ENCODE measurements around the gene GAGE12J.
"Not testable (repeated sequence)": the region's sequence is repeated elsewhere in the genome, so short reads cannot be mapped to it uniquely, and the experiment has no call there.

Gene GAGE12J

GRCh38 chrX:49316085-49316484 lies 5.8 kb upstream of the GAGE12J start:
- no peaks in the 10 kb centered on the region for H3K27me3 ChIP-seq (ENCODE audit: insufficient read depth, low read depth)
- no peak for TF ChIP-seq CTCF (conservative IDR thresholded peaks at IDR 0.05; ENCODE audit: low read depth, low read length)

GRCh38 chrX:49322266-49322665 lies 429 bp downstream of the GAGE12J start:
- H3K27me3 ChIP-seq (ENCODE audit: insufficient read depth, low read depth); H3K36me3 ChIP-seq (ENCODE audit: insufficient read depth); H3K4me1 ChIP-seq (ENCODE audit: low read depth, poor library complexity, severe bottlenecking); H3K4me2 ChIP-seq; H3K27ac ChIP-seq; H3K9ac ChIP-seq; H4K20me1 ChIP-seq (ENCODE audit: insufficient read depth); H3K79me2 ChIP-seq (ENCODE audit: insufficient read depth, low read depth); H2AFZ ChIP-seq (ENCODE audit: low read depth); H3K4me3 ChIP-seq (IDR thresholded peaks at IDR 0.05; ENCODE audit: insufficient read depth, low read depth, low read length): not testable (repeated sequence)

More at GRCh38 chrX:49316085-49316484, 5.8 kb upstream of the GAGE12J start:
- Histone ChIP-seq H3K4me3 (IDR thresholded peaks at IDR 0.05; ENCODE audit: insufficient read depth, low read depth, low read length) (no peak overlapping the region), H3K4me1 (ENCODE audit: low read depth, poor library complexity, severe bottlenecking) (no peaks in the 10 kb centered on the region), H4K20me1 (ENCODE audit: insufficient read depth) (no peaks in the 10 kb centered on the region), H2AFZ (ENCODE audit: low read depth) (no peak overlapping the region), H3K27ac (no peak overlapping the region), H3K36me3 (ENCODE audit: insufficient read depth) (no peaks in the 10 kb centered on the region), H3K4me2 (no peak overlapping the region), H3K9ac (no peak overlapping the region), H3K79me2 (ENCODE audit: insufficient read depth, low read depth) (no peaks in the 10 kb centered on the region)

- H2AFZ ChIP-seq (ENCODE audit: low read depth); H3K79me2 ChIP-seq (ENCODE audit: insufficient read depth, low read depth); H3K27me3 ChIP-seq (ENCODE audit: insufficient read depth, low read depth); H3K27ac ChIP-seq; H4K20me1 ChIP-seq (ENCODE audit: insufficient read depth); H3K9ac ChIP-seq; H3K4me3 ChIP-seq (IDR thresholded peaks at IDR 0.05; ENCODE audit: insufficient read depth, low read depth, low read length); H3K36me3 ChIP-seq (ENCODE audit: insufficient read depth); H3K4me2 ChIP-seq; H3K4me1 ChIP-seq (ENCODE audit: low read depth, poor library complexity, severe bottlenecking): not testable (repeated sequence)
Observed at GRCh38 chrX:49323735-49324134, 1.9 kb downstream of the GAGE12J start.

- not testable (repeated sequence) for H3K4me3 ChIP-seq (IDR thresholded peaks at IDR 0.05; ENCODE audit: insufficient read depth, low read depth, low read length); H3K27me3 ChIP-seq (ENCODE audit: insufficient read depth, low read depth); H3K36me3 ChIP-seq (ENCODE audit: insufficient read depth); H3K27ac ChIP-seq; H4K20me1 ChIP-seq (ENCODE audit: insufficient read depth); H3K4me1 ChIP-seq (ENCODE audit: low read depth, poor library complexity, severe bottlenecking); H3K79me2 ChIP-seq (ENCODE audit: insufficient read depth, low read depth); H2AFZ ChIP-seq (ENCODE audit: low read depth); H3K4me2 ChIP-seq; H3K9ac ChIP-seq
Observed at GRCh38 chrX:49330421-49330820, 8.6 kb downstream of the GAGE12J start.

- not testable (repeated sequence) for H3K27ac ChIP-seq; H2AFZ ChIP-seq (ENCODE audit: low read depth); H3K79me2 ChIP-seq (ENCODE audit: insufficient read depth, low read depth); H3K4me2 ChIP-seq; H3K4me1 ChIP-seq (ENCODE audit: low read depth, poor library complexity, severe bottlenecking); H3K4me3 ChIP-seq (IDR thresholded peaks at IDR 0.05; ENCODE audit: insufficient read depth, low read depth, low read length); H3K36me3 ChIP-seq (ENCODE audit: insufficient read depth); H3K9ac ChIP-seq; H4K20me1 ChIP-seq (ENCODE audit: insufficient read depth); H3K27me3 ChIP-seq (ENCODE audit: insufficient read depth, low read depth)
Observed at GRCh38 chrX:49331282-49331681, 9.4 kb downstream of the GAGE12J start, which contains the start of gene GAGE13. Gene GAGE13, plus strand, starts transcription at chrX:49331582. Its CDS starts 1,156 bp downstream, at chrX:49332738.

- H4K20me1 ChIP-seq (ENCODE audit: insufficient read depth); H3K27me3 ChIP-seq (ENCODE audit: insufficient read depth, low read depth); H2AFZ ChIP-seq (ENCODE audit: low read depth); H3K4me1 ChIP-seq (ENCODE audit: low read depth, poor library complexity, severe bottlenecking); H3K4me2 ChIP-seq; H3K27ac ChIP-seq; H3K9ac ChIP-seq; H3K36me3 ChIP-seq (ENCODE audit: insufficient read depth); H3K4me3 ChIP-seq (IDR thresholded peaks at IDR 0.05; ENCODE audit: insufficient read depth, low read depth, low read length); H3K79me2 ChIP-seq (ENCODE audit: insufficient read depth, low read depth): not testable (repeated sequence)
Observed at GRCh38 chrX:49331841-49332240, 10.0 kb downstream of the GAGE12J start.

GRCh38 chrX:49341449-49341848 lies 19.6 kb downstream of the GAGE12J start:
- H3K79me2 ChIP-seq (ENCODE audit: insufficient read depth, low read depth); H3K27me3 ChIP-seq (ENCODE audit: insufficient read depth, low read depth); H3K9ac ChIP-seq; H3K4me1 ChIP-seq (ENCODE audit: low read depth, poor library complexity, severe bottlenecking); H3K27ac ChIP-seq; H2AFZ ChIP-seq (ENCODE audit: low read depth); H3K4me2 ChIP-seq; H4K20me1 ChIP-seq (ENCODE audit: insufficient read depth); H3K4me3 ChIP-seq (IDR thresholded peaks at IDR 0.05; ENCODE audit: insufficient read depth, low read depth, low read length); H3K36me3 ChIP-seq (ENCODE audit: insufficient read depth): not testable (repeated sequence)

- not testable (repeated sequence) for H3K27ac ChIP-seq; H3K79me2 ChIP-seq (ENCODE audit: insufficient read depth, low read depth); H3K36me3 ChIP-seq (ENCODE audit: insufficient read depth); H3K4me3 ChIP-seq (IDR thresholded peaks at IDR 0.05; ENCODE audit: insufficient read depth, low read depth, low read length); H3K4me2 ChIP-seq; H3K9ac ChIP-seq; H3K27me3 ChIP-seq (ENCODE audit: insufficient read depth, low read depth); H2AFZ ChIP-seq (ENCODE audit: low read depth); H4K20me1 ChIP-seq (ENCODE audit: insufficient read depth); H3K4me1 ChIP-seq (ENCODE audit: low read depth, poor library complexity, severe bottlenecking)
Observed at GRCh38 chrX:49344496-49345175, 22.8 kb downstream of the GAGE12J start.

GRCh38 chrX:49345402-49345801 lies 23.6 kb downstream of the GAGE12J start:
- H3K36me3 ChIP-seq (ENCODE audit: insufficient read depth); H2AFZ ChIP-seq (ENCODE audit: low read depth); H3K79me2 ChIP-seq (ENCODE audit: insufficient read depth, low read depth); H3K27ac ChIP-seq; H4K20me1 ChIP-seq (ENCODE audit: insufficient read depth); H3K9ac ChIP-seq; H3K4me3 ChIP-seq (IDR thresholded peaks at IDR 0.05; ENCODE audit: insufficient read depth, low read depth, low read length); H3K4me1 ChIP-seq (ENCODE audit: low read depth, poor library complexity, severe bottlenecking); H3K4me2 ChIP-seq; H3K27me3 ChIP-seq (ENCODE audit: insufficient read depth, low read depth): not testable (repeated sequence)

- H4K20me1 ChIP-seq (ENCODE audit: insufficient read depth); H3K4me1 ChIP-seq (ENCODE audit: low read depth, poor library complexity, severe bottlenecking); H3K36me3 ChIP-seq (ENCODE audit: insufficient read depth); H3K4me3 ChIP-seq (IDR thresholded peaks at IDR 0.05; ENCODE audit: insufficient read depth, low read depth, low read length); H3K9ac ChIP-seq; H3K27me3 ChIP-seq (ENCODE audit: insufficient read depth, low read depth); H2AFZ ChIP-seq (ENCODE audit: low read depth); H3K27ac ChIP-seq; H3K4me2 ChIP-seq; H3K79me2 ChIP-seq (ENCODE audit: insufficient read depth, low read depth): not testable (repeated sequence)
Observed at GRCh38 chrX:49346150-49346549, 24.3 kb downstream of the GAGE12J start.
